MCF 10A (cell line): Measurements from ENCODE around the gene RAMACL. TPM values are rescaled to one million over a fixed set of nuclear protein-coding genes. Genes with fewer than 3 reads are reported as not detected.

ENCODE experiments used
- BruUV-seq: library from RNA; stranded (reverse); fragments of 400-500 nt; replicated peaks from 2 replicates; lab custom pipeline; 2021; lab: Mats Ljungman, UMichigan
- CTCF ChIA-PET: fragments of 300-600 bp; sonication (Branson Sonifier 250); formaldehyde crosslinking; extraction: SDS; loops from one replicate; lab custom pipeline; 2021; ENCODE audit warnings: antibody characterized with exemption, inconsistent platforms; lab: Yijun Ruan, JAX
- POLR2A ChIA-PET: fragments of 300-600, 350-650 bp; sonication (Branson Sonifier 250); formaldehyde crosslinking; extraction: SDS; loops from one replicate; lab custom pipeline; 2020; ENCODE audit warnings: antibody characterized with exemption, inconsistent platforms; lab: Yijun Ruan, JAX
- DNase-seq: peaks from one replicate; pipeline ENCODE4 v3.0.0-alpha.2; 2018; ENCODE audit not compliant: unreplicated experiment
- H3K27ac Mint-ChIP-seq: one replicate; pipeline ENCODE4 v1.8.0; 2022; ENCODE audit warnings: mild to moderate bottlenecking, low read depth, mixed read lengths; ENCODE audit not compliant: unreplicated experiment
- H3K27me3 Mint-ChIP-seq: one replicate; pipeline ENCODE4 v1.8.0; 2022; ENCODE audit warnings: mixed read lengths; ENCODE audit not compliant: insufficient read depth, unreplicated experiment
- H3K36me3 Mint-ChIP-seq: one replicate; pipeline ENCODE4 v1.8.0; 2022; ENCODE audit warnings: mild to moderate bottlenecking, moderate library complexity, mixed read lengths; ENCODE audit not compliant: insufficient read depth, unreplicated experiment
- H3K4me1 Mint-ChIP-seq: one replicate; pipeline ENCODE4 v1.8.0; 2022; ENCODE audit warnings: mixed read lengths; ENCODE audit not compliant: insufficient read depth, unreplicated experiment
- H3K4me3 Mint-ChIP-seq: one replicate; pipeline ENCODE4 v1.8.0; 2022; ENCODE audit warnings: mild to moderate bottlenecking, moderate library complexity, mixed read lengths; ENCODE audit not compliant: unreplicated experiment
- H3K9me3 Mint-ChIP-seq: one replicate; pipeline ENCODE4 v1.8.0; 2022; ENCODE audit warnings: mixed read lengths; ENCODE audit not compliant: unreplicated experiment
- CTCF ChIP-seq: fragments of 200-600 bp; IDR thresholded peaks from one replicate; pipeline ENCODE4 v1.8.0; 2022; ENCODE audit warnings: antibody characterized with exemption, mild to moderate bottlenecking; ENCODE audit not compliant: unreplicated experiment
- intact Hi-C: fragments of 100-400 bp; cut with micrococcal nuclease; formaldehyde crosslinking; loops from 2 replicates; pipeline ENCODE4 v1.14.1; 2022
- total RNA-seq: library from RNA; stranded (reverse); gene quantifications from 2 replicates; pipeline ENCODE4 v1.2.3, GENCODE V29; 2022

The RAMACL gene
- total RNA-seq, 1 experiment from 2014 or later = 5.3 TPM

GRCh38 chr6:166624275-166624674 lies 37.8 kb upstream of the RAMACL start:
- no TSS peak for BruUV-seq
- intact Hi-C loops = loop anchor here (1.0 to 2.0 kb wide), 2 partner anchors 31 to 67 kb away; no protein-coding TSS in a partner anchor
- Mint-ChIP-seq H3K9me3 (no peaks in the 10 kb centered on the region), H3K27me3 (no peaks in the 10 kb centered on the region), H3K4me1 (peaks cover 51% of the 10 kb centered on the region), H3K4me3 (peak overlapping the region; percentile 88), H3K36me3 (peaks cover 7% of the 10 kb centered on the region), H3K27ac (peak overlapping the region; percentile 36)
- DNase-seq = peak; percentile 88
- no peak for TF ChIP-seq CTCF
- ChIA-PET POLR2A (interaction anchor here (0.6 to 8.7 kb wide), 12 partner anchors 13 to 365 kb away, joined by 3 to 89 read pairs (median 6); no protein-coding TSS in a partner anchor), CTCF (interaction anchor here (0.7 kb wide), 1 partner anchor 57 kb away, joined by 3 read pairs; no protein-coding TSS in a partner anchor)

- no peaks in the 10 kb centered on the region for H3K27me3 Mint-ChIP-seq
- H3K36me3 Mint-ChIP-seq = peaks cover 16% of the 10 kb centered on the region
- peaks cover 57% of the 10 kb centered on the region for H3K4me1 Mint-ChIP-seq
- no peaks in the 10 kb centered on the region for H3K9me3 Mint-ChIP-seq
- BruUV-seq = no TSS peak
- TF ChIP-seq CTCF = no peak
- peak overlapping the region; percentile 56 for H3K4me3 Mint-ChIP-seq
- peak; percentile 55 for DNase-seq
- POLR2A ChIA-PET = interaction anchor here (1.1 to 8.7 kb wide), 8 partner anchors 12 to 366 kb away, joined by 3 to 89 read pairs (median 8); no protein-coding TSS in a partner anchor
- CTCF ChIA-PET = interaction anchor here (0.6 to 1.7 kb wide), 4 partner anchors 51 to 115 kb away, joined by 3 to 5 read pairs (median 4); no protein-coding TSS in a partner anchor
- H3K27ac Mint-ChIP-seq = peak overlapping the region; percentile 36
- intact Hi-C loops = no loop called here
Measured at GRCh38 chr6:166623318-166623717, 36.8 kb upstream of the RAMACL start.

GRCh38 chr6:166621114-166621540 lies 34.6 kb upstream of the RAMACL start:
- TF ChIP-seq CTCF = no peak
- intact Hi-C loops = no loop called here
- Mint-ChIP-seq H3K4me1 (peaks cover 60% of the 10 kb centered on the region), H3K27me3 (no peaks in the 10 kb centered on the region), H3K27ac (peak overlapping the region; percentile 81), H3K9me3 (no peaks in the 10 kb centered on the region), H3K4me3 (peak overlapping the region; percentile 67), H3K36me3 (peaks cover 36% of the 10 kb centered on the region)
- peak; percentile 45 for DNase-seq
- CTCF ChIA-PET = interaction anchor here (0.6 to 2.9 kb wide), 6 partner anchors 22 to 287 kb away, joined by 3 to 12 read pairs (median 4); no protein-coding TSS in a partner anchor
- BruUV-seq = no TSS peak
- POLR2A ChIA-PET = interaction anchor here (0.6 to 8.7 kb wide), 12 partner anchors 9 to 260 kb away, joined by 3 to 89 read pairs (median 6); no protein-coding TSS in a partner anchor

- ChIA-PET CTCF (interaction anchor here (0.7 to 2.9 kb wide), 3 partner anchors 22 to 105 kb away, joined by 4 to 12 read pairs (median 9); no protein-coding TSS in a partner anchor), POLR2A (interaction anchor here (0.9 to 8.7 kb wide), 11 partner anchors 9 to 1387 kb away, joined by 3 to 89 read pairs (median 6); no protein-coding TSS in a partner anchor)
- TSS peak; percentile 38 for BruUV-seq
- peak overlapping the region; percentile 67 for H3K4me3 Mint-ChIP-seq
- H3K27me3 Mint-ChIP-seq = no peaks in the 10 kb centered on the region
- H3K9me3 Mint-ChIP-seq = no peaks in the 10 kb centered on the region
- peaks cover 64% of the 10 kb centered on the region for H3K4me1 Mint-ChIP-seq
- H3K36me3 Mint-ChIP-seq = peaks cover 32% of the 10 kb centered on the region
- peak; percentile 38 for DNase-seq
- no peak for TF ChIP-seq CTCF
- H3K27ac Mint-ChIP-seq = peak overlapping the region; percentile 81
- intact Hi-C loops = no loop called here
Measured at GRCh38 chr6:166620478-166621113, 34.1 kb upstream of the RAMACL start.
